Right lobe of liver (tissue), 4 donors: ENCODE measurements around the gene SHISA6.

Experiments
- POLR2A ChIP-seq: fragments of 450-650 bp; IDR thresholded peaks from one replicate; pipeline ENCODE4 v1.6.1; 2017; ENCODE audit warnings: antibody characterized with exemption, mild to moderate bottlenecking
- TF ChIP-seq, protein P1 (sequence below), 4 donors: fragments of 200-600 bp in 3 of 4; fragments of 450-650 bp in 1 of 4; IDR thresholded peaks; one replicate each; pipeline versions ENCODE4 v1.5.1 to v1.8.0; 2016 to 2022; ENCODE audit warnings: antibody characterized with exemption in 4 of 4, mild to moderate bottlenecking in 2 of 4
- donor health status: DM: no; HTN: no; CAD: no.
- donor health status: DM: no; HTN: no; CAD: no.
- donor health status: DM: no; HTN: yes; CAD: no.

DNA sequence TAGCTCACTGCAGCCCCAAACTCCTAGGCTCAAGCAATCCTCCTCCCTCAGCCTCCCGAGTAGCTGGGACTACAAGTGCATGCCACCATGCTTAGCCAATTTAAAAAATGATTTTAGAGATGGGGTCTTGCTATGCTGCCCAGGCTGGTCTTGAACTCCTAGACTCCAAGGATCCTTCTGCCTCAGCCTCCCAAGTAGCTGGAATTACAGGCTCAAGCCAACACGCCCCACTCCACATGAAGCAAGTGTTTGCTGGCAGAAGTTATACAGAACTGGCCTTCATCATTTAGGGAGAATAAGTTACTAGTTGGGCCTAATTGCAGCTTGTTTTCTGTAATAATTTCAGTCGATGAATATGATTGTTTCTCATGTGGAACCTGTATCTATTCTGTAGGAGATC is 68.0 kb downstream of the SHISA6 start:
- TF ChIP-seq, protein P1, sequence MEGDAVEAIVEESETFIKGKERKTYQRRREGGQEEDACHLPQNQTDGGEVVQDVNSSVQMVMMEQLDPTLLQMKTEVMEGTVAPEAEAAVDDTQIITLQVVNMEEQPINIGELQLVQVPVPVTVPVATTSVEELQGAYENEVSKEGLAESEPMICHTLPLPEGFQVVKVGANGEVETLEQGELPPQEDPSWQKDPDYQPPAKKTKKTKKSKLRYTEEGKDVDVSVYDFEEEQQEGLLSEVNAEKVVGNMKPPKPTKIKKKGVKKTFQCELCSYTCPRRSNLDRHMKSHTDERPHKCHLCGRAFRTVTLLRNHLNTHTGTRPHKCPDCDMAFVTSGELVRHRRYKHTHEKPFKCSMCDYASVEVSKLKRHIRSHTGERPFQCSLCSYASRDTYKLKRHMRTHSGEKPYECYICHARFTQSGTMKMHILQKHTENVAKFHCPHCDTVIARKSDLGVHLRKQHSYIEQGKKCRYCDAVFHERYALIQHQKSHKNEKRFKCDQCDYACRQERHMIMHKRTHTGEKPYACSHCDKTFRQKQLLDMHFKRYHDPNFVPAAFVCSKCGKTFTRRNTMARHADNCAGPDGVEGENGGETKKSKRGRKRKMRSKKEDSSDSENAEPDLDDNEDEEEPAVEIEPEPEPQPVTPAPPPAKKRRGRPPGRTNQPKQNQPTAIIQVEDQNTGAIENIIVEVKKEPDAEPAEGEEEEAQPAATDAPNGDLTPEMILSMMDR (IDR thresholded peaks at IDR 0.05) = no peak
- no peak for TF ChIP-seq POLR2A
